ENCODE measurements around the gene ZNF253. TPM values are rescaled to one million over a fixed set of nuclear protein-coding genes. Genes with fewer than 3 reads are reported as not detected.

Gene ZNF253
- total and polyA plus RNA-seq, 4 experiments from 2014 or later = 5.5 to 25.8 (median 16.3) TPM

Other genes starting within 250 kb of the ZNF253 start
- 10 to 100 TPM; 46.5 to 56.3 TPM for gene PBX4, start 247.2 kb upstream of the ZNF253 start, total RNA-seq
- gene PBX4, start 247.2 kb upstream of the ZNF253 start, polyA plus RNA-seq = 10 to 100 TPM in 1 of 2 donors, 1 to 10 TPM in 1; 3.9 to 11.8 TPM
- 10 to 100 TPM; 70.7 to 72.4 TPM for gene LPAR2, start 237.7 kb upstream of the ZNF253 start, total RNA-seq
- 10 to 100 TPM; 27.2 to 37.7 TPM for gene LPAR2, start 237.7 kb upstream of the ZNF253 start, polyA plus RNA-seq
- 100 to 1,000 TPM; 101 to 105 TPM for gene GMIP, start 222.2 kb upstream of the ZNF253 start, total RNA-seq
- gene GMIP, start 222.2 kb upstream of the ZNF253 start, polyA plus RNA-seq = 10 to 100 TPM; 28.4 to 49.7 TPM
- 100 to 1,000 TPM; 137 to 139 TPM for gene ATP13A1, start 202.2 kb upstream of the ZNF253 start, total RNA-seq
- 10 to 100 TPM; 21.3 to 54.7 TPM for gene ATP13A1, start 202.2 kb upstream of the ZNF253 start, polyA plus RNA-seq
- 100 to 1,000 TPM; 152 to 156 TPM for gene ZNF101, start 197.0 kb upstream of the ZNF253 start, total RNA-seq
- 100 to 1,000 TPM in 1 of 2 donors, 10 to 100 TPM in 1; 97.3 to 113 TPM for gene ZNF101, start 197.0 kb upstream of the ZNF253 start, polyA plus RNA-seq
- gene ZNF14, start 132.8 kb upstream of the ZNF253 start, total RNA-seq = 10 to 100 TPM; 31.2 to 32.2 TPM
- gene ZNF14, start 132.8 kb upstream of the ZNF253 start, polyA plus RNA-seq = 10 to 100 TPM; 13.9 to 22.7 TPM
- 10 to 100 TPM; 76.4 to 80.5 TPM for gene ZNF506, start 44.1 kb upstream of the ZNF253 start, total RNA-seq
- 10 to 100 TPM in 1 of 2 donors, 1 to 10 TPM in 1; 9.6 to 29.2 TPM for gene ZNF506, start 44.1 kb upstream of the ZNF253 start, polyA plus RNA-seq
- gene ZNF93, start 35.1 kb downstream of the ZNF253 start, total RNA-seq = 1 to 10 TPM; 8.8 to 9.2 TPM
- 1 to 10 TPM; 5.6 to 6.6 TPM for gene ZNF93, start 35.1 kb downstream of the ZNF253 start, polyA plus RNA-seq
- gene ZNF682, start 173.6 kb downstream of the ZNF253 start, total RNA-seq = 1 to 10 TPM; 7.3 TPM
- 1 to 10 TPM; 3.7 to 5.2 TPM for gene ZNF682, start 173.6 kb downstream of the ZNF253 start, polyA plus RNA-seq
- 1 to 10 TPM; 5.4 to 6.2 TPM for gene ZNF90, start 212.1 kb downstream of the ZNF253 start, total RNA-seq
- gene ZNF90, start 212.1 kb downstream of the ZNF253 start, polyA plus RNA-seq = 1 to 10 TPM in 1 of 2 donors, under 1 TPM in 1; 0.60 to 1.1 TPM

Measured in CD4-positive, alpha-beta memory T cell (primary cell).